Fibroblast of skin of abdomen (primary cell): ENCODE results near the gene MYADM. TPM values are rescaled to one million over a fixed set of nuclear protein-coding genes. Genes with fewer than 3 reads are reported as not detected.
A peak's percentile ranks its signal among the peaks of the same experiment; 100 is the strongest.
"Not testable (repeated sequence)": the region's sequence is repeated elsewhere in the genome, so short reads cannot be mapped to it uniquely, and the experiment has no call there.

Source experiments
- DNase-seq: peaks from one replicate; pipeline ENCODE4 v3.0.0-alpha.2; 2013
- polyA plus RNA-seq, 2 experiments: library from polyadenylated mRNA; unstranded; fragments of 120-200 nt; gene quantifications; one replicate each; pipeline ENCODE4 v1.2.1, GENCODE V29; 2013; ENCODE audit not compliant: insufficient read length in 2 of 2

Gene MYADM, protein sequence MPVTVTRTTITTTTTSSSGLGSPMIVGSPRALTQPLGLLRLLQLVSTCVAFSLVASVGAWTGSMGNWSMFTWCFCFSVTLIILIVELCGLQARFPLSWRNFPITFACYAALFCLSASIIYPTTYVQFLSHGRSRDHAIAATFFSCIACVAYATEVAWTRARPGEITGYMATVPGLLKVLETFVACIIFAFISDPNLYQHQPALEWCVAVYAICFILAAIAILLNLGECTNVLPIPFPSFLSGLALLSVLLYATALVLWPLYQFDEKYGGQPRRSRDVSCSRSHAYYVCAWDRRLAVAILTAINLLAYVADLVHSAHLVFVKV
- 195 TPM for polyA plus RNA-seq (2013, experiment 1 of 2; ENCODE audit: insufficient read length)
- polyA plus RNA-seq (2013, experiment 2 of 2; ENCODE audit: insufficient read length) = 207 TPM

DNA sequence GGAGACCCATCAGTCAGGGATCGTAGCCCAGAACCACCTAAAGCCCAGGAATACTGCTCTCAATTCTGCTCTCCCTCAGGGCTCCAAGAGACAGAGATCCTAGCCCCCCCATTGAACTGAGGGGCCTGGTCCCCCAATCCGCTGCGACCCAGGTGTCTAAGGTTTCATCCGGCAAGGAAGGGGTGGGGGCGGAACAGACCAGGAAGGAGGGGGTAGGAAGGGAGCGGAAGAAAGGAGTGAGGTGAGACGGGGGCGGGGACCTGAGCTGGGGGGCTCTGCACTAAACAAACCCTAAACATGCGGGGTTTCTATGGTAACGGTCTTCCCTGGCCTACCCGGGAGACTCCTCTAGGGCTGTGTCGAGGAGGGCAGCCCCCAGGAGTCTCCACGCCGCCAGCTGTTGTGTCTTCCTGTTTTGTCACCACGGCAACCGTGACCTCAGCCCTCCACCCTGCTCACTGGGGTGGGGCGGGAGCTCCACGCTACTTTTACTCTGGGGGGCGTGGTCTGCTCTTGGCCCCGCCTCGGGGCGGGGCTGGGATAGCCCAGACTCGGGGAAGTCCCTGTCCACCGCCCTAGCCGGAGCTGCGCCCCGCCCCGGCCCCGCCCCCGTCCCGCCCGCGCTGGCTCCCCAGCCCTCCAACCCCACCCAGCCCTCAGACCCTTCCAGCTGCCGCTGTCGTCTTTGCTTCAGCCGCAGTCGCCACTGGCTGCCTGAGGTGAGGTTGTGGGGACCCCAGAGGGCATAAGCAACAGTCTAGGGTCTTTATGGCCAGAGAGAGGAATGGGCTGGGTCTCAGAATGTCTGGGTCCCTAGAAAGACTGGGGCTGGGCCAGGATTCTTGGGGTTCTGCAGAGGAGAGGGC is at the start of gene MYADM:
Gene MYADM (plus strand): TSS at position 659 of the 866 bp plus-strand sequence. CDS start 5,647 bp downstream, outside the sequence.
- DNase-seq = peak; percentile 99

DNA sequence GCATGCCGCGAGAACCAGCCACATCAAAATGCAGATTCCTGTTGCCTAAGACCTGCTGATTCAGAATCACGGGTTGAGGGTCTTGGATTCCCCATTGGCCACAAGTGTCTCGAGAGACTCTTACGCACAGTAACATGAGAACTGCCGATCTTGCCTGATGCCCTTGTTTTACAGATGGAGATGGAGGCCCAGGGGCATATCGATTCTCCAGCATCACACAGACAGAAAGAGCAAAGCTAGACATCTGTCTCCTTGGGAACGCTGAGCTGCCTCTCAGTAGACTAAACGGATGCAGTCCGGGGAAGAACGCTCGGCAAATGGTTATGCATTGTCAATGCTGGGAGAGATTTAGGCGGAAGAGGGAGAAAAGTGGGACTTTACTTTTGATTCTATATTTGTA is 48.9 kb upstream of the MYADM start:
- no peak for DNase-seq

DNA sequence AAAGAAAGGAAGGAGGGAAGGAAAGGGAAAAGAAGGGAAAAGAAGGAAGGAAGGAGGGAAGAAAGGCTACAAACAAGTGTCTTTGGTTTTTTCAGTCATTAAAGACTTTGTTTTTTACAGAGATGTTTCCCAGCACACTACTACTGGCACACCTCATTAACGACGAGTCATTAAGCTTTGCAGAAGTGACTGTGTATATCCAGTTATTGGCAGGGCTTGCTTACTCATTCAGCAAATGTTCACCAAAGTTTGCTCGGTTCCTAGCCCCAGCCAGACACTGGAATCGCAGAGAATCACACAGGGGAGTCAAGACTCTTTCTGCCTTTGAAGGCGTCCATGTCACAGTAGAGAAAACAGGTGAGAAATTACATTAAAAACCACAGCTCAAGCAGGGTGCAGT is 47.8 kb upstream of the MYADM start:
- no peak for DNase-seq

DNA sequence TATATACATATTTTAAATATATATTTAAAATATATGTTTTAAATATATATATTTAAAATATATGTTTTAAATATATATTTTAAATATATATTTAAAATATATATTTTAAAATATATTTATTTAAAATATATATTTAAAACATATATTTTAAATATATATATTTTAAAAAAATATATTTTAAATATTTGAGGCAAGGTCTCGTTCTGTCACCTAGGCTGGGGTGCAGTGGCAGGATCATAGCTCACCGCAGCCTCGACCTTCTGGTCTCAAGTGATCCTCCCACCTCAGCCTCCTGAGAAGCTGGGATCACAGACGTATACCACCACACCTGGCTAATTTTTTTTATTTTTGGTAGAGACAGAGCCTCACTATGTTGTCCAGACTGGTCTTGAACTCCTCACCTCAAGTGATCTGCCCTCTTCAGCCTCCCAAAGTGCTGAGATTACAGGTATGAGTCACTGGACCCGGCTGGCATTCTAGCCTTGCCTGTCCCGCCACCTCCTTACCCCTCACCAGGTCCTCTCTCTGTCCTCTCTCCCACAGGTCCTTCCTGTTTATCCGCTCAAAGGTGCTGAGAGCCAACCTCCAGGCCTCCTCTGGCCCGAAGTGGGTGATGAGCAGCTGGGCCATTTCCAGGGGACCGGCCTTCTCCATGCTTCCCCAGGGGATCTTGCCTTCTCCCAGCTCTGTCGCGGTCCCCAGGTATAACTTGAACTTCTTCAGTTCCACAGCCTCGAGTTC is 44.1 kb upstream of the MYADM start:
- DNase-seq = no peak

DNA sequence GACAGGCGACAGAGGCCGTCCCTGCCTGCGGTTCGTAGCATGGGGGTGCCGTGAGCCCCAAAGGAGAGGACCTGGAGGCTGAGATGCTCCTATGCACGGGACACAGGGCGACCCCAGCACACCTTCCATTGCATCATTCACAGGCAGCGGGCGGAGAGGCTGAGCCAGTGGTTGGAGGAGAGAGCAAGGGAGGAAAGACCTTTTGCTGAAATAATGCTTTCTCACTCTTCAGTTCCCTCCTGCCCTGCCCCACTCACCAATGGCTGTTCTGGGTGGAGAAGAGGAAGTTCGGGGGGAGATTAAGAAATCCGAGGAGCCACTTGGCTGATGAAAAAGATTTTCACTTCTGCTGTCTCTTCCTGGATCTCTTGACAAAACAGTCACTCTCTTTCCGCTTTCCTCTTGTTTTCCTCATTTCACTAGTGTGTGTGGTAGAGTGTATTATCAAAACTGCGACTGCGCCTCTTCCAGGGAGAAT is 43.5 kb upstream of the MYADM start, which contains the start of gene NLRP12:
Gene NLRP12 (minus strand): TSS at position 181 of the 478 bp plus-strand sequence. CDS start 140 bp downstream, at position 41.
- DNase-seq = no peak

DNA sequence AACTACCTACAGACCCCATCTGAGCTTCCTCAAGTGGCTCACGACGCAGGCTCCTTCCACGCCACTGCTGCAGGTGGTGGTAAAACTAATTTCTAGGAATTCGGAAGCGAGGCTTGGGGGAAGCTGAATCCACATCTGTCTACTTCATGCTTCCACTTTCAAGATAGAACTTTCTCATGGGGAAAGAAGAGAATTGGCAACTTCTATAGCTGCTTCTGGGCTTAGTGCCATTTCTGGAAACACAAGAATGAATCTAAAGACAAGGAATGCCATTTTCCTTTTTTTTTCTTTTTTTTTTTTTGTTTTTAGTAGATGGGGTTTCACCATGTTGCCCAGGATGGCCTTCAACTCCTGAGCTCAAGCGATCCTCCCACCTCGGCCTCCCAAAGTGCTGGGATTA is 40.8 kb upstream of the MYADM start:
- peak; percentile 24 for DNase-seq

DNA sequence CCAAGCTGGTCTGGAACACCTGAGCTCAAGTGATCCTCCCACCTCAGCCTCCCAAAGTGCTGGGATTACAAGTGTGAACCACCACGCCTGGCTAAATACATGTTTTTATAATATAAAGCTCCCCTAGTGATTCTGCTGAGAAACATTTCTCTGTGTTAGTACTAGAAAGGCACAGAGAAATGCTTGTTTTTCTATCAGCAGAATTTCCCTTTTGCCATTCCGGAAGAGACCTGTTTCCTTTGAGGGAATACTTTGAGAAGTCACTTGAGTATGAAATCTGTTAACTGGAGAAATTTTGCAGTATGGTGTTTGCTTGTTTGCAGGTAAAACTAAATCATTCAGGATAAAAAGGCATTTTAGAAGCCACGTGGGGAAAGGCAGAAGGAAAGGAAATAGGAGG is 39.2 kb upstream of the MYADM start:
- no peak for DNase-seq

DNA sequence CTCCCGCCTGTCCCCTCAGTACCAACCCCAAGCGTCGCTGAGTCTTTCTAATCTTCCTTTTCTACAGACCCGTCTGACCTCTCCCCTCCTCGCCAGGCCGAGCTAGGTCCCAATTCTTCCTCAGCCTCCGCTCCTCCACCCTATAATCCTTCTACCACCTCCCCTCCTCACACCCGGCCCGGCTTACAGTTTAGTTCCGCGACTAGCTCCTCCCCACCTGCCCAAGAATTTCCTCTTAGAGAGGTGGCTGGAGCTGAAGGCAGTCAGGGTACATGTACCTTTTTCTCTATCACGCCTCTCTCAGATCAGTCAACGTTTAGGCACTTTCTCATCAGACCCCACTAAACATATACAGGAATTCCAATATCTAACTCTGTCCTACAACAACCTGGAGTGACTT is 34.8 kb upstream of the MYADM start:
- not testable (repeated sequence) for DNase-seq

DNA sequence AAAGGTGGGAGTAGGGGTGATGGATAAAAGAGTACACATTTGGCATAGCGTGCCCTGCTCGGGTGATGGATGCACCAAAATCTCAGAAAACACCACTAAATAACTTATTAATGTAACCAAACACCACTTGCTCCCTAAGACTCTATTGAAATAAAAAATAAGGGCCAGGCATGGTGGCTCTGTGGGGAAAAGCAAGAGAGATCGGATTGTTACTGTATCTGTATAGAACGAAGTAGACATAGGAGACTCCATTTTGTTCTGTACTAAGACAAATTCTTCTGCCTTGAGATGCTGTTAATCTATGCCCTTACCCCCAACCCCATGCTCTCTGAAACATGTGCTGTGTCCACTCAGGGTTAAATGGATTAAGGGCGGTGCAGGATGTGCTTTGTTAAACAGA is 29.2 kb upstream of the MYADM start:
- not testable (repeated sequence) for DNase-seq

DNA sequence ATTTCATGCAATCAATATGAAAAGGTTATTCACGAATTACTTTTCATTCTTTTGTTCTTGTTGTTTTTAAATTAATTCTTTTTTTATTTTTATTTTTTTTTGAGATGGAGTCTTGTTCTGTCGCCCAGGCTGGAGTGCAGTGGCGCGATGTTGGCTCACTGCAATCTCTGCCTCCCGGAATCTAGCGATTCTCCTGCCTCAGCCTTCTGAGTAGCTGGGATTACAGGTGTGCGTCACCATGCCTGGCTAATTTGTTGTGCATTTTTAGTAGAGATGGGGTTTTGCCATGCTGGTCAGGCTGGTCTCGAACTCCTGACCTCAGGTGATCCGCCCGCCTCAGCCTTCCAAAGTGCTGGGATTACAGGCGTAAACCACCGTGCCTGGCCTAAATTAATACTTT is 27.4 kb upstream of the MYADM start:
- not testable (repeated sequence) for DNase-seq

DNA sequence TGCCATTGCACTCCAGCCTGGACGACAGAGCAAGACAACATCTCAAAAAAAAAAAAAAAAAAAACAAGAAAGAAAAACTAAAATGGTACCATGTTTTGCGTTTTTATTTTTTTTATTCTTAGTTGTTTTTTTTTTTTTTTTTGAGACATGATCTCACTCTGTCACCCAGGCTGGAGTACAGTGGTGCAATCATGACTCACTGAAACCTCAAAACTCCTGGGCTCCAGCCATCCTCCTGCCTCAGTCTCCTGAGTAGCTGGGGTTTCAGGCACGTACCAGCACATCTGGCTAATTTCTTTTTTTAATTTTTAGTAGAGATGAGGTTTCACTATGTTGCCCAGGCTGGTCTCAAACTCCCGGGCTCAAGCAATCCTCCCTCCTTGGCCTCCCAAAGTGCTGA is 26.8 kb upstream of the MYADM start:
- peak; percentile 88 for DNase-seq

DNA sequence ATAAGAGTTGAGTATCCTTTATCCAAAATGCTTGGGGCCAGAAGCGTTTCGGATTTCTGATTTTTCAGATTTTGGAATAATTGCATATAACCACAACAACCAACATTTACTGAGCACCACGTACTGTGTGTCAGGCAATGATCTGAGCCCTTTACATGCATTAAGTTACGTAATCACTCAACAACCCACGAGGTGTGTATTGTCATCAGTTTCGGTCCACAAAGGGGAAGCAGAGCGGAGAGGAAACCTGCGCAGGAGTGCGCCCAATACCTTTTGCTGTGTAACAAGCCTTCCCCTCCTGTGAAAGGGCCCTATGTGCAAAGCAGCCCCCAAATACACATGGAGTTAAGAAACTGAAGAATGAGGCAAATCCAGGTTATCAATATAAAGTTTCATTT is 22.8 kb upstream of the MYADM start:
- DNase-seq = no peak

DNA sequence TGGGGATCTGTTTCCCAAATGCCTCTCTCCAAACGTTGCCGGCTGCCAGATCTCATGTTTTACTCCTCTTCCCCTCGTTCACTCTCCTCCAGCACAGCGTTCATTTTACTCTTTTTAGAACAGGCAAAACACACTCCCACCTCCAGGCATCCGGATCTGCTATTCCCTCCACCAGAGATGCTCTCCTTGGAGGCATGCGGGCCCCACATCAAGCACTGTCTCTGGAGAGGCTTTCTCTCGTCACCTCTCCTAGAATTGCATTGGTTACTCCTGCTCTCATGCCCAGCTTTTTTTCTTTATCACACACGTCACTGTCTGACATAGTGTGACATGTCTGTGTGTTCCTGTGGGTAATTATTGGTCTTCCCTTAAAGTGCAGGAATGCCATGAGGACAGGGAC is 20.1 kb upstream of the MYADM start:
- no peak for DNase-seq

DNA sequence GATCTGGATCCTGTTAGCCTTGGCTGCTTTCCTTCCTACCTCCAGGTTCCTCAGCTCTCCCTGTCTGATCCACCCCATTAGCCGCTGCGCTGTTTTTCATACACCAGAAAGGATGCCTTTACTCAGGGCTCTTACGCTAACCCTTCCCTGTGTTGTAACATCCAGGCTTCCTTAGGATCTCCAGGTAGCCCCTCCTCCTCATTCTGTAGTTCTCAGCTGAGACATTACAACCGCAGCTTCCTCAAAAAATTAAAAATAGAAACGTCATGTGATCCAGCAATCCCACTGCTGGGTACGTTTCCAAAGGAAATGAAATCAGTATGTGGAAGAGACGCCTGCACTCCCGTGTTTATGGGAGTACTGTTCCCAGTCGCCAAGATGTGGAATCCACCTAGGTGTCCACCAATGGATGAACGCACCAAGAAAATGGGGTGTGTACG is 18.4 kb upstream of the MYADM start:
- DNase-seq = peak; percentile 84

DNA sequence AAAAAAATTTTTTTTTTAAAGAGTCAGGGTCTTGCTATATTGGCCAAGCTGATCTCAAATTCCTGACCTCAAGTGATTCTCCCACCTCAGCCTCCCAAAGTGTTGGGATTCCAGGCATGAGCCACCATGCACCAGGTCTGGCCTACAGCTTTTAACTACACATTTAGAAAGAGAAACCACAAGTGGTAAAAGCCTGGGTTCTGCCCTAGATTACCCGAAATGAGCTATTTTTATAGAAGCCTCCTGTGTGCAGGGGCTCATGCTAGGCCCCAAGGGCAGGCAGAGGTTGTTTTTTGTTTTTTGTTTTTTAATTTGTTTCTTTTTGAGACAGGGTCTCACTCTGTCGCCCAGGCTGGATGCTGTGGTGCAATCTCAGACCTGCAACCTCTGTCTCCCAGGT is 14.0 kb upstream of the MYADM start:
- DNase-seq = no peak

DNA sequence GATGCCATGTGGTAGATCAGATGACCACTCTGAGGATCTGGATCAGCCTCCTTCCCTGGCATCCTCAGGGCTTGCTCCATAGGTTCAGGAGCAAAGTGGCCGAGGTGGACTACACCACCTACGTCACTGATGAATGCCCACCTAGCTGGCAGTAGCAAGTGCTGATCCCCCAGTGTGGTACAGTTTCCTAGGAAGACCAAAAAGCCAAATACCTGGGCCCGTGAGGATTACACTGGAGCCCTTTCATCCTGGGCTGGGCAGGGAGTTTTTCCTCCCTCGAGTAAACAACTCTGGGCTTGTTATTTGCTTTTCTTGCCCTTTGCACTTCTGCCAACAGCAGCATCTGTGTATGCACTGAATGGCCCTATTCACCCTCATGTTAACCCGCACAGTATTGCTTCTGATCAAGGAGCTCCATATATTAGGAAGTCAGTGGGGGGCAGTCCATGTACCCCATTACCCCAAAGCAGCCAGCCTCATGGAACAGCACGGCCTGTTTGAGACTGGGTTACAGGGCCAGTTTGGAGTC is 3.3 kb upstream of the MYADM start:
- no peak for DNase-seq

DNA sequence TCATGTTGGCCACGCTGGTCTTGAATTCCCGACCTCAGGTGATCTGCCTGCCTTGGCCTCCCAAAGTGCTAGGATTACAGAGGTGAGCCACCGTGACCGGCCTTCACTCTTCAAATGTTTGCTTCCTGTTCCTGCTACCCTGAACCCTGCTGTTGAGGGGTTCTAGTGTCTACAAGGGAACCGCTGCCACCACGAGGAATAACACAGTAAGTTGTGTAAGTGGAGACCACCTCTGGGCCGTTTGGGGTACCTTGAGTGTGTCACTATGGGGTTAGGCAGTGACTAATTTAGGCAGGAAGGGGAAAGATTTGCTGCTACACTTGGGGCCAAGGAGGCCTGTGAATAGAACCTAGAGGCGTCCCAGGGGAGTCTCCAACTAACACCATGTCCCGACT is 2.2 kb upstream of the MYADM start:
- no peak for DNase-seq

DNA sequence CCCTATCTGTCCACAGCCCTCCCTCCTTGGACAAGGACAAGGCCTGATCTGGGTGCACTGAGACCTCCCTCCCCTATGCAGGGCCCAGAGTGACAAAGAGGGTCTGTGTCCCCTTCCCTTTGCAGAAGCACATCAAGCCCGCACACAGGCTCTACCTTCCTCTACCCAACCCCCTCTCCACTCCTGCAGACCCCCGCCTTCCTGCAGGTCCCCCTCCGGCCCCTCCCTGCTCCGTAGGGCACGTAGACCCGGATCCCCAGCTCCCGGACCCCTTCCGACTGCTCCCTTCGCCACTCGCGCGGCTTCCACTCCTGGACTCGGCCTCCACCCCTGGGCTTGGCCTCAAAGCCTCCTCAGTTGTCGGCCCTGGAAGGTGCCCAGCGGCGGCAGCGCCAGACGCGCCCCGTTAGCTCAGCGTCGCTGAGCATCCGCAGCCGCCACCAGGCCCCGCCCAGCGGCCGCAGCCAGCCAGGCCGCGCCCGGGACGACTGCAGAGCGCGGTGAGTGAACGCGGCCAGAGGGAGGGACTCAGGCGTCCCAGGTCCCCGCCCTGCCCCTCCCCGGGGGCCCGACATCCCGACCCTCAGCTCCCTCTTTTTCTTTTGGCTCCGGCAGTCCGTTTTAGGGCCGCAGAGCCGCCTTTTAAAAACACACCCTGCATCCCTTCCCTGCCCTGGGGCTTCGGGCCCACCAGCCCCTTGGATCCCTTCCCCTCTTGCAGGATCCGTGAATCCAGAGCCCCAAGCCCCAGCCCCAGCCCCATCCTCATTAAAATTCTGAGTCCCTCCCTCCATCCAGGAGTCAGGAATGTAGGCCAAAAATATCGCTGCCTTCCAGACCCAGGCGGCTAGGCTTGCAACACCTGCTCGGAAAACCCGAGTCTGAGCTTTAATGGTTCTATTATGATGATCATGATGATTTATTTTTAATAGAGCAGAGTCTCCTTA is 1.5 kb upstream of the MYADM start:
- DNase-seq = peak; percentile 49

DNA sequence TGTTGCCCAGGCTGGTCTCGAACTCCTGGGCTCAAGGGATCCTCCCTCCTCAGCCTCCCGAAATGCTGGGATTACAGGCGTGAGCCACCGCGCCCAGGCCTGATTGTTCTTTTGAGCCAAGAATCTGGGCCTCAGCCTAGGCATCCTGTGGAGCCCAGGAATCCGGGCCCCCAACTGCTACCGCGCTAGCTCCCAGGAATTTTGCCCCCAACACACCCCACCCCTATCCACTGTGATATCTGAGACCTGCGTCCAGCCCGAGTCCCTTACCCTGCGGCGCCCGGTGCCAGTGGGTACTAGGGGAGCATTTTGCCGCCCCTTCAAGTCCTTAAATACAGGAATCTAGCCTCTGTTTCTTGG is 838 bp upstream of the MYADM start:
- DNase-seq = no peak

DNA sequence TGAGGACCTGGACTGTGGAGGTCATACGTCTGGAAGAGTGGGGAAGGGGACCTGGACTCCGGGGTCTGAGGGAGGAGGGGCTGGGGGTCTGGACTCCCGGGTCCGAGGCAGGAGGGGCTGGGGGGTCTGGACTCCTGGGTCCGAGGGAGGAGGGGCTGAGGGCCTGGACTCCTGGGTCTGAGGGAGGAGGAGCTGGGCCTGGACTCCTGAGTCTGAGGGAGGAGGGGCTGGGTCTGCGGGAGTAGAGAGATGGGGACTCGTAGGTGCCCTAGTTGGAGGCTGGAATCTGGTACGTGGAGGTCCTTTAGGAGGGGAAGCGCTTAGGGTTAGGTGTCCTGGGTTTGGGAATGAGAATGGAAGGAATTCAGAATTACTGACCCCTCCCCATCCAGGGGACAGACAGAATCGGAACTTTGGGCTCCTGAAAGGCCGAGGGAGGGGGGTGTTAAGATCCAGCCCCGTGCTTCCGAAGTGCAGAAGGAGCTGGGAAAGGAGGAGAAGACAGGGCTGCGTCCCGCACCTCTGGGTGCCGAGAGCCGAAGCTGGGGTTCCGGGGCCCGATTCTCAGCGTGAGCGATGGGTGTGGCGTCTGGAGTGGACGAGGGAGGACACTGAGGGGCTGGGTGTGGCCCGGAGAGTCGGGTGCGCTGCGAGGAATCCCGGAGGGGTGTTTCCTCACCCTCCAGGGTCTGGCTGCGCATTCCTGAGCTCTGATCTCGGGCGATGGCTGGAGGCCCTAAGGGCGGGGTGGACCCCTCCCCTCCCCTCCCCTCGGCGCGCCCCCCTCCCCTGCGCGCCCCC is 608 bp downstream of the MYADM start:
- peak; percentile 73 for DNase-seq
